ENCODE data around the gene APOF.
"Not testable (repeated sequence)": the region's sequence is repeated elsewhere in the genome, so short reads cannot be mapped to it uniquely, and the experiment has no call there.

The APOF gene

DNA sequence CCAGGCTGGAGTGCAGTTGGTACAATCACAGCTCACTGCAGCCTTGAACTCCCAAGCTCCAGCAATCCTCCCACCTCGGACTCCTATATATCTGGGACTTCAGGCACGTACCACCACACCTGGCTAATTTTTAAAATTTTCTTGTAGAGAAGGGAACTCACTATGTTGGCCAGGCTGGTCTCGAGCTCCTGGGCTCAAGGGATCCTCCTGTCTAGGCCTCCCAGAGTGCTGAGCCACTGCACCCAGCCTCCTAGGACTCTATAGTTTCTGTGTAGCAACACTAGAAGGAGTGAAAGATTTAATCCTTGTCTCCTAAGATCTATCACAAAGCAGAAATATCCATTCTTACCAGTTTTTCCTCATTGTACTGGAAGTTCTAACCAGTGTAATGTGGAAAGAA is 4.3 kb upstream of the APOF start:
- DNase-seq, result no peak

DNA sequence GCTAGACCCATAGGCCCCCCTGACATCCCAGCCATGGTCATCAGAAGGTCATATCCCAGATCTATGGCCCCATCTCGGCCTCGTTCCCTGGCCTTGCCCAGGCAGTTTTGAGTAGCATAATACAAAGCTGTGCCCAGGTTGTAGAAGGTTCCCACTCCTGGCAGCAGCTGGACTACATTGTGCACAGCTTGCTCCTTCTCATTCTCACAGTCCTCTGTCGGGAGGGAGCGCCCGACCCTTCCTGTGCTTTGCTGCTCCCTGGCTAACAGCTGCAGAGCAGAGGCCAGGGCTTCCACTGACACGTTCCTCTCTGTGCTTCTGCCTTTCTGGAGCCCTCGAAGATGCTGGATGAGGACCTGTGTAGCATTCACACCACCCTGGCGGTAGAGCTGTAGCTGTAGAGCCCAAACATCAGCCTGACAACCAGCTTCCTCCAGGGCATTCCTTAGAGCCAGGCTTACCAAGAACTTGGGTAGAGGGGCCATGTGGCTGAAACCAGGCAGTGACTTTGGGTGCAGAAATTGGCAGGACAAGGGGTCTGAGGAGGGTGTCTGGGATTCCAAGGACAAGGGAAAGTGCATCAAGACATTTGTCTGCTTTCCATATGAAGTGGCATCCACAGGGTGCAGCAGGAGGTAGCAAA is 1.0 kb downstream of the APOF start:
- DNase-seq, result no peak

DNA sequence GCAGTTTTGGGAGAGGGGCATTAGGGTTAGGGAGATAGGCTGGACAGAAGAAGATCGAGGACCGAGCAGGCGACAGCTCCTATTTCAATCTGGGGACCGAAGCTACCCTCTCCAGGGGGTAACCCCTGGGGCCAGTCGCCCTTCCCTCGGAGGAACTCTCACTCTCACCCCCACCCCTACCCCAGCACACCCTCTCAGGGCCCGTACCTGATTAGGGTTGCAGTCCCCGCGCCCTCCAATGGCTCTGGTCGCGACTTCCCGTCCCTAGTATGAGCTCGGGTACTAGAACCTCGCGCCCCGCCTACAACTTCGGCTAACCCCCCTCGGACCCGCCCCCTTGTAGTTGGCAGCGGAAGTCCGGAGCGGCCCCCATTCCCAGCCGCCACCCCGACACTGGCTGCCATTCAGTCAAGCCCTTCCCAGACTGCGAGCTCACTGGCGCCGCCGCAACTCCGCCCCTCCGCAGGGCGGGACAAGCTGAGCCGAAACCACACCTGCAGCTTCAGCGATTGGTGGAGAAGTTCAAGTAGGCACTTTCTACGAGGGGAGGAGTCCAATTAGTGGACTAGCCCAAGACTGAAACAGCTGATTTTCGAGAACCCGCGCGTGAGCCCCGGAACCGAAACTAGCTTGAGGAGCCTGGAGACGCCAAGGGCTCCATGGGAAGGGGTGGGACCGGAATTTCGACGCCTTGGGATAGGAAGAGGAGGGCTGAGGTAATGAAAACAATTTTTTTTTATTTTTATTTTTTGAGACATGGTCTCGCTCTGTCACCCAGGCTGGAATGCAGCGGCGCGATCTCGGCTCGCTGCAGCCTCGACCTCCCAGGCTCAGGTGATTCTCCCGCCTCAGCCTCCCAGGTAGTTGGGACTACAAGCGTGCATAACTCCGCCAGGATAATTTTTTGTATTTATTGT is 2.5 kb downstream of the APOF start, which contains the start of gene STAT2:
Gene STAT2, minus strand, starts transcription at position 257 of the 917 bp plus-strand sequence. CDS start 3,536 bp downstream, outside the sequence.
- DNase-seq, result peak; percentile 100

DNA sequence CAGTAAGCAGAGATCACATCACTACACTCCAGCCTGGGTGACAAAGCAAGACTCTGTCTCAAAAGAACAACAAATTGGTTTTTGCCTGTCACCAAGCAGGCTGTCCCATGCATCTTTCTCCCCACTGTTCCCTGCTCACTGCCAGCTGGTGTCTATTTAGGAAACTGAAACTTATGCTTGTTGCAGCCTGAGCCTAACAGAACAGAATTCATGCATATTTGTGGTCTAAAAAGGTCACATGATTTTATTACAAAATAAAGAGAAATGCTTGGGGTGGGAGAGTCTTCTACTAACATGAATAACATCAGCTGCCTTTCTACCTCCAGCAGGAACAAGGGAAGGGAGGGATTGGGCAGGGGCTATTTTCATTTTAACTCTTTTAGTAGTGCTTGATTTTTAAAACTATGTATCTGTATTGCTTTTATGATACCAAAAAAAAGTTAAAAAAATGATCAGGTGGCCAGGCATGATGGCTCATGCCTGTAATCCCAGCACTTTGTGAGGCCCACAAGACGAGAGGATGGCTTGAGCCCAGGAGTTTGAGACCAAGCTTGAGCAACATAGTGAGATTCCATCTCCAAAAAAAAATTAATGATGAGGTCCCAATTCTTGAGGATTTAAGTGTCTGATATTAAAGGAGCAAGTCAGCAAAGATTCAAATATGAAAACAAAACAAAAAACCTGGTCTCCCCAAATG is 3.7 kb downstream of the APOF start:
- peak; percentile 90 for DNase-seq

DNA sequence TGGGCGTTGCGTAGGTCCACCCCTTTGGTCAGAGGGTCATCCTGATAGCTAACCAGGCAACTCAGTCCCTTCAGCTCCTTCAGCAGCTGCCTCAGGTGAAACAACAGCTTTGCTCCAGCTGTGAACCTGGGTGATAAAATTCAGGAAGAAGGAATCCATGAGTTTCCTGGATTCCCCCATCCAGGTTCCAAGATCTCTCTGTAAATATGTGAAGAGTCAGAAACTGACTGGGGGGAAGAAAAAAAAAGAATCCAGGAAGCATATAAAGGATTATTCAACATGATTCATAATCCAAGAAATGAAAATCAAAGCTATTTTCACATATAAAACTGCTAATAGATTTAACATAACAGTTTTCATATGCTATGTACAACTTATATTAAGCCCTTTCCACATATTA is 11.3 kb downstream of the APOF start:
- DNase-seq, result no peak

DNA sequence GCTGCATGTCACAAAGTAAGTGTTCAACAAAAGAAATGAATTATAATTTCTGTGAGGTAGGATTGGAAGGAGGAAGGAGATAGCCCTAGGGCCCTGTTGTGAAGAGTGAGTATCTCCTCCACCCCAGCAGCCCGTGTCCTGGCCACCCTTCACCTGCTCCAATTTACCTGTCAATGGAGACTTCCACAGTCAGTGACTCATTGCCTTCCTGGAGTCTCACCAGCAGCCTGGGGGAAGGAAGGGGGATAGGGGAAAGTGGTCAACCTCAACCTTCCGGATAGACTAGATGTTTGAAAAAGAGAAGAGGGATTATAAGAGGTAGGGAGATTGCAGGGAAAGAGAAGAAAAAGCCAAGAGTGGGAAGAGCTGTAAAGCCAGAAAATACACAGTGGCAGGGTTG is 12.0 kb downstream of the APOF start:
- no peak for DNase-seq

DNA sequence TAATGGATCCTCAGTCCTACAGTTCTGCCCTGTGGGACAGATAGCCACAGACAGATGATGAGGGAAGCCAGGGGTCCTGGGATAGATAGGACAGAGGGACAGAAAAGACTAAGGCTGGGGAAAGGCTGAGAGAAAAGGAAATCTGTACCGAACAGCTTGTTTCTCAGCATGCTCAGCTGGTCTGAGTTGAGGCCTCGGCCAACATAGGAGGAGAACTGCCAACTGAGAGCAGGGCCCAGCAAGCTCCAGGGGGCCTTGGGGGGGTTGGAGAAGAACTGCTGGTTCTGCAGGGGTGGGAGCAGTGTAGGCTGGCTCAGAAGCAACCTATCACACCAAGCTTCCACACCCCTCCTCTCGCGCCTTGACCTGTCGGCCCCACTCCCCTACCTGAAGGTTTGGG is 13.9 kb downstream of the APOF start:
- no peak for DNase-seq

DNA sequence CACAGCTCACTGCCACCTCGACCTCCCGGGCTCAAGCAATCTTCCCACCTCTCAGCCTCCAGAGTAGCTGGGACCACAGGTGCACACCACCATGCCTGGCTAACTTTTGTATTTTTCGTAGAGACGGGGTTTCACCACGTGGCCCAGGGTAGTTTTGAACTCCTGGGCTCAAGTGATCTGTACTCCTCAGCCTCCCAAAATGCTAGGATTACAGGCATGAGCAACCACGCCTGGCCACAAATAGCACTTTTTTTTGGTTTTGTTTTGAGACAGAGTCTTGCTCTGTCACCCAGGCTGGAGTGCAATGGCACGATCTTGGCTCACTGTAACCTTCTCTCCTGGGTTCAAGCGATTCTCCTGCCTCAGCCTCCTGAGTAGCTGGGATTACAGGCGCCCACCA is 15.4 kb downstream of the APOF start:
- DNase-seq, result not testable (repeated sequence)

DNA sequence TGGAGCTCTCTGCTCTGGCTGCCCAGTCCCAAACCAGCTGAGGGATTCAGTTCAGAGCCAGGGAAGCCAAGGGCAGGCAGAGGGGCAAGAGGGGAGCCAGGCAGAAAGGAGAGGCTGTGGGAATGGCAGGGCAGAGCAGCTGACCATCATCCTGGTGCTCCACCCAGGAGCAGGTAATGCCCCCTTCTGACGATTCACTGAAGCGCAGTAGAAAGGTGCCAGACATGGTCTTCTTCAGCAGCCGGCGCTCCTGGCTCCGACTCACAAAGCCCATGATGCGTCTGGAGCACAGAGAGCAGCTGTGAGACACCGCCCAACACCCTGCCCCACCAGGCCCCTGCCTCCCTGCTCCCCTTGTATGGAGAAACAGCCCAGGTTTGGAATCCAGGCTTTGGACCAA is 16.0 kb downstream of the APOF start:
- DNase-seq, result no peak

DNA sequence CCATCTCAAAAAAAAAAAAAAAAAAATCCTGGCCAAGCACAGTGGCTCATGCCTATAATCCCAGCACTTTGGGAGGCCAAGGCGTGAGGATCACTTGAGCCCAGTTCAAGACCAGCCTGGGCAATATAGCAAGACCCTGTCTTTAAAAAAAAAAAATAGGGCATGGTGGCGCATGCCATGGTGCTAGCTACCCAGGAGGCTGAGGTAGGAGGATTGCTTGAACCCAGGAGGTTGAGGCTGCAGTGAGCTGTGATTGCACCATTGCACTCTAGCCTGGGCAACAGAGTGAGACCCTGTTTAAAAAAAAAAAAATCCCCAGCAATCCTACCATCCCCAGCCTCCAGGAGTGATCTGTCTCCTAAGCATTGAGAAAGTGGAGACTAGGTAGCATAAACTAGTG is 20.4 kb downstream of the APOF start:
- not testable (repeated sequence) for DNase-seq

DNA sequence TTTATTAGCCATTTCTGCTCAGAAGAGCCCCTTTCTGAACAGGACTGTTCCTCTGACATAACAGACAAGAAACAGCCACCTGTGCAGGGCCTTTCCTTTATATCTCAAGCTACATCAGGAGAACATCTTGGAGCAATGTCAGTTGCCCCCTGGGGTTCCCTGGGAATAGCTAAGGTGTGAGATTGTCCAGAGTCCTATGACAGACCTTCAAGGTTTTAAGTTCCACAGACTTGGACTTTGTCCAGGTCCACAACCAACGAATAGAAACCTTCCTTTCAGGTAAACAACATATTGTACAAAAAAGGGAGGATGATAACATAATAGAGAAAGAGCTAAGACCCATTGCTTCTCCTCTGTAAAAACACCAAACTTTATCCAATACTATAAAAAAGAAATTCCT is 21.0 kb downstream of the APOF start:
- DNase-seq, result no peak

DNA sequence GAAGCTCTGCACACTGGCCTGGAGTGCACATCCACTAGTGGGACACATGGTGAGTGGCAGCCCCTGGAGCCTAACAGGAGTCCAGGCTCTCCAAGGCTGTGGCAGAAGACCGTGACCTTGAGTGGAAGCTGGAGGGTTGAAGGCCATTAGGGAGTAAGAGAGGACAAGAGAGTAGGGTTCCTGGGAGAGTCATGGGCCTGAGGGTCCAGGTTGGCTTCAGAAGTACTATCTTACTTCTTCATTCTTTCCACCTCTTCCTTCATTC is 23.6 kb downstream of the APOF start:
- DNase-seq, result no peak

DNA sequence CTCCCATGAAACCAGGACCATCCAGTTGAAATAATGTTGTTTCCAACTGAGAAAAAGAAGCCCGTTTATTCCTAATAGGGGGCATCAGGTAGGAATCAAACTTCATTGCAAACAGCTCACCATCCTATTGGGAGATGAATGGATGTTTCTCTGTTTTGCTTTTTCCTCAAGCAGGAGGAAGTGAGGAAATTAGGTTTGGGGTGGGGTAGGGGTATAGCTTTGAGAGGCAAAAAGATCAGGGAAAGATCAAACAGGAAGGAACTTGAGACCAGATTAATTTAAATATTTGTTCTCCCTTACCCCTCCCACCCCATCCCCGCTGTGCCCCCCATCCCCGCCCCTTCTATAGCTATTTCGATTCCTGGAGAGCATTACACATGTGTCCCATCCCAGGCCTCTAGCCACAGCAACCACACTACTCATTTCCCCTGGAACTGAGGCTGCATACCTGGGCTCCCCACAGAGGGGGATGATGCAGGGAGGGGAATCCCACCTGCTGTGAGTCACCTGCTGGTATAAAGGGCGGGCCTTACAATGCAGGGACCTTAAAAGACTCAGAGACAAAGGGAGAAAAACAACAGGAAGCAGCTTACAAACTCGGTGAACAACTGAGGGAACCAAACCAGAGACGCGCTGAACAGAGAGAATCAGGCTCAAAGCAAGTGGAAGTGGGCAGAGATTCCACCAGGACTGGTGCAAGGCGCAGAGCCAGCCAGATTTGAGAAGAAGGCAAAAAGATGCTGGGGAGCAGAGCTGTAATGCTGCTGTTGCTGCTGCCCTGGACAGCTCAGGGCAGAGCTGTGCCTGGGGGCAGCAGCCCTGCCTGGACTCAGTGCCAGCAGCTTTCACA is 24.1 kb downstream of the APOF start, which contains the start of gene IL23A:
Gene IL23A, plus strand, starts transcription at position 577 of the 850 bp plus-strand sequence. Its CDS starts 161 bp downstream, at position 738.
- DNase-seq, result peak; percentile 7

DNA sequence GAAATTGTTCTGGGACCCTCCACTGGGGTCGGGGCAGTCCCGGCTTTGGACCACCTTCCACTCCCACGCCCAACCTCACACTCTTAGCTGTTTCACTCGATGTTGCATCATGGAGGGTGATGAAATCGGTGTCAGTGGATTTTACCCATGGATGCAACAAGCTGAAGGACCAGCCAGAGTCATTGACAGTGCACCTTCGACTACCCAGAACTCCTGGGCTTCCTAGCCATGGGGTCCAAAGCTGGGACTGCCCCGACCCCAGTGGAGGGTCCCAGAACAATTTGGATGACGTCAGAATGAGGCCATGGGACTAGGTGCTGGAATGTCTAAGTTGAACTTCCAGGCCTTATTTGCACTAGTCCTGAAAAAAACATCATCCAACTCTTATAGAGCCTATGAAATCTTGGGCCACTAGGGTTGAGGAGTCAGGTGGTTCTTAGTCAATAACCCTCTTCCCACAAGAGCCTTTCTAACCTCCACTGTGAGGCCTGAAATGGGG is 24.9 kb downstream of the APOF start:
- no peak for DNase-seq

DNA sequence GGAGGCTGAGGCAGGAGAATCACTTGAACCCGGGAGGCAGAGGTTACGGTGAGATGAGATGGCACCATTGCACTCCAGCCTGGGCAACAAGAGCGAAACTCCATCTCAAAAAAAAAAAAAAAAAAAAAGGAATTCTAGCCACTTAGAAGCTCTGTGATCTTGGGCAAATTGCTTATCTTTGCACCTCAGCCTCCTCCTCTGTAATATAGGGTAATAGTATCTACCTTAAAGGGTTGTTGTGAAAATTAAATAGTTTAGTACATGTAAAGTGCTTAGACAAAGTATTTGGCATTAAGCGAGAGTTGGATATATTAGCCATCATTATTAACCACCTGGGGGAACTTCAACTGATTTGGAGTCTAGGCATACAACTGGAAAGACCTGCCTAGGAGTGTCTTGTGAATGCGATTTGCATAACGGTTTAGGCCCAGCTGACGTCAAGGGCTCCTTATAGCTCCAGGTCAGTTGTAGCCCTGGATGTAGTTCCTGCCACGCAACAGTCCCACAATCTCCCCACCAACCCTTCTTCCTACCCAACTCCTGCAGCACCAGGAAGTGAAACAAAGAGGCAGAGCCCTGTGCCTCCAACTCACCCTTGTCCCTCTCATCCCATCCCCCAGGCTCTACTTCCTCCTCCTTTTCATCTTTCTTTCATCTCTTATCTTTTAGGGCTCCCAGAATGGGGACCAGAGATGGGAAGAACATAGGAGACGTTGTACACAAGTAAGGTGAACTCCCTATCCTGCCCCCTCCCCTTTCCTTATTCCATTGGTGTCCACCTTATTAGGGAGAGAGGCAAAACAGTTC is 26.1 kb downstream of the APOF start:
- DNase-seq, result no peak

DNA sequence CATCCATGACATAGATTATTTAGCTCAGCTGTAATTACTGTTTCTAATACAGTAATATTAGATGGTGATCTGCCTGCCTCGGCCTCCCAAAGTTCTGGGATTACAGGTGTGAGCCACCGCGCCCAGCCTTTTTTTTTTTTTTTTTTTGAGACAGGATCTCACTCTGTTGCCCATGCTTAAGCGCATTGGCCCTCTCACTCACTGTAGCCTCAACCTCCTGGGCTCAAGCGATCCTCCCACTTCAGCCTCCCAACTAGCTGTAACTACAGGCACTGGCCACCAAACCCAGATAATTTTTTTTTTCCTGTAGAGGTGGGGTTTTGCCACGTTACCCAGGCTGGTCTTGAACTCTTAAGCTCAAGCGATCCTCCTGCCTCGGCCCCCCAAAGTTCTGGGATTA is 27.1 kb downstream of the APOF start:
- DNase-seq, result not testable (repeated sequence)

DNA sequence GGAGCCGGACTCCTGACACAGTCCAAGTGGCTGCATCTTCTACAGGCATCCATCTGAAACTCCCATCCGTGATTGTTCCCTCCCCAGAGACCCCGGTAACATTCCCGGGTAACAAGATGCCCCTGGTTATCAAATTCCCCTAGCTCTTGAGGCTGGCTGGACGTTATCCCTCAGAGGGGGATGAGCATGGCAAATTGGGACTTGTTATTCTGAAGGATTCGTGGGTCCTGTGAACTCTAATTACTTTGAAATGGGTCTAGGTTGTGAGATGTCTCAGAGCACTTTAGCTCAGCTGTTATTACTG is 28.2 kb downstream of the APOF start:
- DNase-seq, result no peak

DNA sequence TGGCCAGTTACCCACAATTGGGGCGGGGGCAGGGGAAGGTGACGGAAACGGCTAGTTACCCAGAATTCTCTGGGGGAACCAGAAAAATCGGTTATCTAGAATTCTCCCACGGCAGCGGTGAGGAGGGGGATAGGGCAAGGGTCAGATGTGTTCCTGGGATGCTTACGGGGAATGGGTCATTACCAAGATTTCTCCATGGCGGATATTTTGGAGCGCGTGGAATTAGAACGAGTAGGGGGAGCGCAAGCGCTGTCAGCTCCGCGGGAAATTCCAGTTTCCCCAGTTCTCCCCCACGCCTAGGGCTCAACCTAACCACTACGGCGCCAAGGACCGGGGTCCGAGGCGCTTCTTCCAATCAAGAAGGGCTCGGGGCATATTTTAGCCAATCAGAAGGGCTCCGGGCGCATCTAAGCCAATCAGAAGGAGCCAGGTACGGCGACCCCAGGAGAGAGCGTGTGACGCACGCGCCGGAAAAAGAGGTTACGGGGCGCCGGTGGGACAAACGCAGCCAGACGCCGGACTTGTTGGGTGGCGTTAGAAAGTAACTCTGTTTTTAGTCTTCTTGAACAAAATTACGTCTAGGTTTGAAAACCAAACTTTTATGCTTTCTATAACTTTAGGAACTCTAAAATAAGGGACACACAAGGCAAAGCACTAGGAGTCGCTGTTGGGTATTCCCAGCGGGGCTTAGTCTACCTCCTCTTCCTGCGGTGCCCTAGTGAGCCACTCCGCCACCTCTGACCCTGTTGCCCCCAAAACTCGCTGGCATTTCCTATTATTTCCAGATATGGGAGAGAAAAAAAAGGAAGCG is 28.8 kb downstream of the APOF start, which contains the start of gene PAN2:
Gene PAN2, minus strand, starts transcription at position 322 of the 811 bp plus-strand sequence. CDS start 906 bp downstream, outside the sequence.
- DNase-seq, result peak; percentile 98

DNA sequence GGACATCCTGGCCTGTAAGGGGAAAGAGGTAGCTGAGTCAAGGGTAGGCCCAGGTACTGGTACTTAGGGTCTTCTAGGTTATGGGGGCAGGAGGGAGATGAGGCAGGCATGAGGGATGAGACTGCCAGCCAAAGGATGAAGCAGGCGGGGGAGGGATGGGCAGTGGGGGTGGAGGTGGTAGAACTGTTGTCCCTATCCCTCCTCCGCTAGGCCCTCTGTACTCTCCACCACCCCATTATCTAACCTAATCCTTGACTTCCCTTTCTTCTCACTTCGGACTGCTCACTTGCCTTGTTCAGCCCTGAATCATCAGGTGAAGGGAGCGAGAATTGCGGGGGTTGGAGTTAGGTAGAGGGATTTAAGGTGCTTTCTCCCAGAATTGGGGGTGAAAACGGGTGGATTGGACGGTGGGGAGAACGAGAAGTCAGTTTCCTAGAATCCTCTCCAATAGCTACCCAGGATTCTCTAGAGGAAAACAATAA is 29.4 kb downstream of the APOF start:
- no peak for DNase-seq

DNA sequence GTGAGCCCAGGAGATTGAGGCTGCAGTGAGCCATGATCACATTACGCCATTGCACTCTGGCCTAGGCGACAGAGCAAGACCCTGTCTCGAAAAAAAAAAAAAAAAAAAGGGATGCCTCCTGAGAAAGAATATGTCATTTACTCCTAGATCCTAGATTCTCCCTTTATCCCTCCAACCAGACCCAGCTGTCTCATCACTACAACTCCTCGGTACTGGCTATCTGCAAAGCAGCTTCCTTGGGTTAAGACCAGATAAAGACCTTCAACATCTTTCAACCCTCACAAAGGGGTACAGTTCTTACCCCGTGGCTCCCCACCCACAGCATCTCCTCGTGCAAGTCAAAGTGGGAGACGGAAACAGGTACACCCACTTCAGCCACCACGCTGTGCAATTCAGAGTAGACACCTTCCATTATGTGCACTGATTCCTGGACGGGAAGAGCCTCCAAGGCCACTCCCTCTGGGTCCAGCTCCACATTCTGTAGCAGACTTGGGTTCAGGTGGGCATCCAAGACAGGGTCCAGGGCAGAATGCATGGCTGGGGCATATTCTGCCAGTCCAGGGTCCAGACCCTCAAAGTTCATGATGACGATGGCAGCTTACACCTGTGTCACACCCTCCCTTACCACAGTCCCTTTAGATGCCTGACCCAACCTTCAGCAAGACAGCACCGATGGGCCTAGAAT is 30.0 kb downstream of the APOF start:
- no peak for DNase-seq

Data from fibroblast of skin of back (primary cell).